Putamen (tissue), 1 donor: ENCODE data around the gene COX4I2.
"Not testable (repeated sequence)": the region's sequence is repeated elsewhere in the genome, so short reads cannot be mapped to it uniquely, and the experiment has no call there.

Experiments used
- DNase-seq: peaks from one replicate; pipeline ENCODE4 v3.0.0-alpha.2; 2016; ENCODE audit warnings: low spot score

The COX4I2 gene

GRCh38 chr20:31654534-31654933 lies 16.8 kb downstream of the COX4I2 start:
- no peak for DNase-seq

DNA sequence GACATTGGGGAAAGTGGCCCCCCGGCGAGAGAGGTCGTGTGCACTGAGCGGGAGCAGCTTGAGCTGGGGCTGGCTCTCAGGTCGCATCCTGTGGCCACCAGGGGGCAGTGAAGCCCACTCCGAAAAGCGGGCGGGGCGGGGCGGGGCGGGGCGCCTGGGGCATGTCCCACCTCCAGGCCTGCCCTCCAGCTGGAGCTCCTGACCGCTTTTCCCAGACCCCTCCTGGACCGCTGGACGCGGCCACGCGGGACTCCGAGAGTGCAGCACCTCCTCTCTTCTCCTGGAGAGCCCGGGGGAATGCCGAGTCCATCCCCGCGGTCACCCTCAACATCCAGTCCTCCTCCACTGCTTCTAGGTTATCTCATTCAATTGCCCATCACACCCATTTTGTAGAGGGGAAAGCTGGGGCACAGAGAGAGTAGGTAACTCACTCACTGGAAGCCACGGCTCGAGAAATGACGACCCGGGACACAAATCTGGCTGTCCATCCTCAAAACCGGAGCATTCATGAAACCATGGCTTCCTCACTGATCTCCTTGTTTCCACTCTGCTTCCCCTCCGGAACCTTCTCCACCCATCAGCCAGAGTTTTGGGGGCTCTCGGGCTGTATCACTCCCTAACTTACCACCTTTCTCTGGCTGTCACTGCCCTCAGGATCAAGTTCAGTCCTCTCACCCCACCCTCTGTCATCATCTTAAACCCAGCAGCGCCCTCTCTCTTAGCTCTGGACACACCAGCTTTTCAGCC lies 24.1 kb downstream of the COX4I2 start:
- DNase-seq: peak; percentile 79

DNA sequence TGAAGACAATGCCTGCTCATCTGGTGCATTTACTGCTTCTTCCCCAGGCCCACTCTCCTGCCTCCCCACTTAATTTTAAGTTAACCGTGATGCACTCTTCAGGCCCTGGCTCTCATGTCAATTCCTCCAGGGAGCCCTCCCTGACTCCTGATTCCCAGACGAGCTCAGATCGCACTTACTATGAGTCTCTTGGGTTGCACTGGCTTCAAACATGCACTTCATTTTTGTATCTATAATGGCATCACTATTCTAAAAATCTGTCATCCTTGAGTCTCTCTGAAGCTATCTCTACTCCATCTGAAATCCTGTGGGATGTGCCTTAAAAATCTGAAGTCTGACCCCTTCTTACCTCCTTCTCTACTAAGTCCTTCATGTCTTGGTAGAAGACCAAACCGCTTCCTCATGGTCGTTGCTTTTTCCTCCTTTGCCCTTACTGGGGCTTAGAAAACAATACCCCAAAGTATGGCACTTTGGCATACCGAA lies 24.7 kb downstream of the COX4I2 start:
- no peak for DNase-seq

- no peak for DNase-seq
Measured at GRCh38 chr20:31663524-31663837, 25.8 kb downstream of the COX4I2 start.

DNA sequence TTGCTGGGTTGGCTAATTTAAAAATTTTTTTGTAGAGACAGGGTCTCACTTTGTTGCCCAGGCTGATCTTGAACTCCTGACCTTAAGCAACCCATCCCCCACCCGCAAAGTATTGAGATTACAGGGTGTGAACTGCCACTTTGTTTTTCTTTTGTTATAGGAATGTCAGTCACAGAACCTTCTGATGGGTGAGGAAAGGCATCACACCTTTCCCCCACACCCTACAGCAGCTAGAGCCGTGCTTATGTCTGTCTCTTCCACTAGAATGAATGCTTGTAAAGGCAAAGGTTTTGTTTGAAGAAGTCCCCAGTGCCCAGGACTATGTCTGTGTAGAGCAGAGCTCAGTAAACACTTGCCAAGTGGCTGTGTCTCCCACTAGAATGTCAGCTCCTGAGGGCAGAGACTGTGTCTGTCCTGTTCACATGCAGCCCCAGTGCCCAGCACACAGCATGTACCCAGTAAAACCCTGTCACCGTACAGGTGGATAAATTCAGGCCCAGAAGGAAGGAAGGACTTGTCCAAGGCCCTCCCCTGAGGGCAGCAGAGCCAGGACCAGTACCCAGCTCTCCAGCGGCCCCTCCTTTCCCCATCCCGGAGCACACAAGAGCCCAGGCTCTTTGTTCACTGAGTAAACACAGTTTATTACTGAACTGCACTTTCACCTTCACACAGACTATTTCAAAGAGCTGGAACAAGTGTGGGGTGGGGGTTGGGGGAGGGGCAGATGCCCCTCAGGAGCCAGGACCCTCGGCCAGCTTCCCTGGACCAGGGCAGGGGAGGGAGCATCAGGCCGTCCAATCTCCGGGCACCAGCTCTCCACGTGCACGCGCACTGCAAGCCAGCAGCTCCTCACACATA lies 26.4 kb downstream of the COX4I2 start:
- no peak for DNase-seq

- no peak for DNase-seq
Measured at GRCh38 chr20:31664696-31665354, 27.1 kb downstream of the COX4I2 start.

GRCh38 chr20:31665753-31666152 lies 28.0 kb downstream of the COX4I2 start:
- no peak for DNase-seq

DNA sequence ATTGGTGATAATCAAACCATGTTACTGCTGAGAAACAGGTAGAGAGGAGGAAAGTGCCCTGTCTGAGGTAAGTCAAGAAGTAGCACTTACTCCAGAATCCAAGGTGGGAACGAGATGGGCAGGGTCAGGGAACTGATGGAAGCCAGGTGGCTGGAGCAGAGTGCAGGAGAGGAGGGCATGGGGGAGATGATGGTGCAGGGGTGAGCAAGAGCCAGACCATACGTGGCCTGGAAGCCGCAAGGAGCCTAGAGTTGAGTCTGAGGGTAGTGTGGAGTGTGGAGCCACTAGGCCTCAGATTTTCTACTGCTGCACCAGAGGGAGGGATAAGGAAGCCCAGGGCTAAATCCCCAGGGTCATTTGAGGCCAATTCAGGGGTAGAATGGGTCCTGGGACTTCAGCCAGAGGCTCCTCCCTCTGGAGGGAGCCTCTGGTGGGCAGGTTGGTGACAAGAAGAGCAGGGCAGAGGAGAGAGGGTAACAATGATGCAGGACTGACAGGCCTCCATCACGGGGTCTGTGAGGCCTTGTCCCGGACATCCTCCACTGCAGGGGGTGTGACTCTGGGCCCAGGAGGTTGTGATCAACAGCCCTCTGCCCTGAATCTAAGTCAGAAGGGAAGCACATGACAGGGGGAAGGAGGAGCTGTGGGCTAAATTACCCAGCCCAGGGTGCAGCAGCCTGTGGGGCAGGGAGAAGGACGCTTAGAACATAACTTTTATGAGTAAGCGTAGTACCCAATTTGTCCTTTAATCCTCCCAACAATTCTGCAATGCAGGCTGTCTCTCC lies 28.7 kb downstream of the COX4I2 start:
- DNase-seq: peak; percentile 74

- no peak for DNase-seq
Measured at GRCh38 chr20:31667315-31668285, 29.9 kb downstream of the COX4I2 start.

DNA sequence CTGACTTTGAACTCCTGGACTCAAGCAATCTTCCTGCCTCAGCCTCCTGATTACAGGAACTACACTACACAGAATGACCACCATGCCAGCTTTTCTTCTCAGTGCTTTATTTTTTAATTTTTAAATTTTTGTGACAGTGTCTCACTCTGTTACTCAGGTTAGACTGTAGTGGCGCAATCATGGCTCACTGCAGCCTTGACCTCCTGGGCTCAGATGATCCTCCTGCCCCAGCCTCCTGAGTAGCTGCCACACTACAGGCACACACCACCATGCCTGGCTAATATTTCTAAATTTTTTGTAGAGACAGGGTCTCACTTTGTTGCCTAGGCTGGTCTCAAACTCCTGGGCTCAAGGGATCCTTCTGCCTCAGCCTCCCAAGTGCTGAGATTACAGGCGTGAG lies 31.2 kb downstream of the COX4I2 start:
- not testable (repeated sequence) for DNase-seq

- DNase-seq: no peak
Measured at GRCh38 chr20:31669876-31670275, 32.2 kb downstream of the COX4I2 start.

DNA sequence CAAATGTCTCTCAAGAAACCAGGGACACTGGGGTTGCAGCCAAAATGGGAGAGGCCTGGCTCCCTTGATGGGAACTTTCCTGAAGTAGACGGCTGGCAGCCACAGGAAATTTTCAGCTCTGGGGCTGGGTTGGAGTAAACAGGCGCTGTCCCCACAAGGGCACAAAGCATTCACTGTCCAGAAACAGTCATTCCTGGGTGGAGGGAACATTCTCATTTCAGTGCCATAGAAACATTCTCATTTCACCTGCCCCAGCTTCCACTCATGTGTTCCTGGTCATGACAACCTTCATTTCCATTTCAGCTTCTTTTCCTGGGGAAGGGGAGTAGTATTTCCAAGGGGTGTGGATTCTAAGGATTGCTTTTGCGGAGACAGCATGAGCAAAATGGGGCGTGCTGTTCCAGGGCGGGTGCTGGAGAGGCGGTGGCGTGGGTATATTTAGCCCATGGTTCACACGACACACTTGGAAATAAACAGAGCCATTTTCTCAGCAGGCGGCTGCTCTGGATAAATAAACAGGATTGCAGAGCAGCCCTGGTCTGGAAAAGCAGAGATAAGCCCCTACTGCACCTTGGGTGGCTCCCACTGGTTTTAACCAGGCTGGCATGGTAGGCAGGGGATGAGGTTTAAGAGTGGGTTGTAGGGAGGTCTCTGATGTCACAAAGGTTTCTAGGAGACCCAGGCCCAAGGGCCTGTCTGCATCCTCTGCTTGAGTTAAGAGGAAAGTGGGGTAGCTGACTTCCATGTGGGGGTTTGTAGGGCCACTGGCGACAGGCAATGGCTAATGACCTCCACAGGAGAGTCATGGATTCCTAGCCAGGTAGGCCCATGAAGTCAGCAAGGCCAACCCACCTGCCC lies 32.9 kb downstream of the COX4I2 start:
- peak; percentile 86 for DNase-seq

DNA sequence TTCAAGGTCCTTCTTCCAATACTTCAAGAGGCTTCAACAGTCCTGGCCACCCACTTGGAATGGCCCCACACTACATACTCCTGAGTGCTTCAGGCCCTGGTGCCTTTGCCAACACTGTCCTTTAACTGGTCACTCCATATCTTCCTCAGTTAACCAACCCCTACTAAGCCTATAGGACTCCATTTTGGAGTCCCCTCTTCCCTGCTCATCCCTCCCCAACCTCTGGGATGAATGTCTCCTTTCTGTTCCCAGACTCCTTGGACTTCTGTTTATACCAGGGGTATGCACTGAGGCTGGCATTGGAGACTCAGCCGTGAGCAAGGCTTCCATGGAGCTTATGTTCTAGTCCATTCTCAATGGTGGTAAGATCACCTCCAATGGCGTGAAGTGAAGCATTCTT lies 33.6 kb downstream of the COX4I2 start:
- no peak for DNase-seq

DNA sequence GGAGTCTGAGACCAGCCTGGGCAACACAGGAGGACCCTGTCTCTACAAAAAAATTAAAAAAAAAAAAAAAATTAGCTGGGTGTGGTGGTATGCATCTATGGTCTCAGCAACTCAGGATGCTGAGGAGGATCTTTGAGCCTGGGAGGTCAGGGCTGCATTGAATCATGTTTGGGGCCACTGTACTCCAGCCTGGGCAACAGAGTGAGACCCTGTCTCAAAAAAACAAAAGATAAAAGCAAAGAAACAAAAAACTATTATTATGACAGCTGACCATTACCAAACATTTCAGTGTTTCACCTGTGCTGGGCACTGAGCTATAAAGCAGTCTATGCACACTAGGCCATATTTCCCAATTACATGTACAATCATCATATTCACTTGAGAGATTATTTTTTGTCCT lies 35.7 kb downstream of the COX4I2 start:
- no peak for DNase-seq

- no peak for DNase-seq
Measured at GRCh38 chr20:31673943-31674463, 36.3 kb downstream of the COX4I2 start.

- peak; percentile 65 for DNase-seq
Measured at GRCh38 chr20:31674895-31675827, 37.4 kb downstream of the COX4I2 start.

DNA sequence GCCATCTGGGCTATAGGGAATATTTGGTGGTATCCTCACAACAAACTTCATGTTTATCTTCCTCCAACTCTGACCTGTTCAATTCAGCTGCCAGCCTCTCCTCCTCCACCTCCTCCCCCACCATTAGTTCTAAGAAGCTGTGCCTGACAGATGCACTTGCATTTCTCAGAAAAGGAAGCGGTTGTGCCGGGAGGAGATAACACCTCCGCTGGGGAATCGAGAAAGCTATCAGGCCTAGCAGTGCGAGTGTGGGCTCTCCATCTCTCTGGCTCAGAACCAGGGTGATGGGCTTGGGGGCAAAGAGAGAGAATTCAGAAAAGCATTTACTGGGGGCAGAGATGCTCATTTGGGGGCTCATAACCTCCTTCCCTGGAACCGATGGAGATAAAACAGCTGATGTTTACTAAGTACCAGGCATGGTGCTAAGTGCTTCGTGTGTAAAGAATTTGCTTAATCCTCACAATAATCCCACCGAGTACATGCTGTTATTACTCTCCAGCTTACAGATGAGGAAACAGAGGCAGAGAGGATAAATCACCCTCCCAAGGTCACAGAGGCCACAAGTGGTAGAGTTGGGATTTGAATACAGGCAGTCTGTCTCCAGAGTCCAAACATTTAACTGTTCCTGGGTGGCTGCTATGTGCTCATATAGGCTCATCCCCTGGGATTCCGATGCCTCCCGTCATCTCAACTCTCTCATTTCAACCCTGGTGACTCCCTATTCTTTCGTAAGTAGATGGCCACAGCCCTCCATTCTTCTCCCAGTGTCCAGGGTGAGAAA lies 38.3 kb downstream of the COX4I2 start:
- peak; percentile 74 for DNase-seq

DNA sequence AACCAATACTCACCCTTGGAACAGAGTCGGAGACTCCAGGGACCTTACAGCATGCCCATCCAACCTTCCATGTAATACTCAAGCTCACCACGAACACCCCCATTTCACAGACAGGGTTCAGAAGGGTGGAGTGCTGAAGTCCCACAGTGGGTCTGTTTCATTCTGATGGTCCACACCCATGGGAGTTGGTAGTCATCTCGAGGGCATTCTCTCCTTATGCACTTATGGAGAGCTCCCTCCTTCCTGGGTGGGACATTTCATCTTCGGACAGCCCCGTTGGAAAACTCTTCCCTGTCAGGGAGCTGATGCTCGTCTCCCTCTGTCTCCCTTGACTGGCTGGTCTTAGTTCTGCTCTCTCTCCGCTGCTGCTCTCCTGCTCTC lies 38.9 kb downstream of the COX4I2 start:
- no peak for DNase-seq
